Activated CD8-positive, alpha-beta memory T cell treated with anti-CD3 and anti-CD28 coated beads for 36 hours (primary cell): ENCODE data around the gene STC2. TPM values are rescaled to one million over a fixed set of nuclear protein-coding genes. Genes with fewer than 3 reads are reported as not detected.

Experiments used
- CTCF ChIA-PET: fragments of 350-600 bp; sonication (Branson Sonifier 250); formaldehyde crosslinking; loops from one replicate; lab custom pipeline; 2021; ENCODE audit warnings: antibody characterized with exemption; lab: Charles Lee
- POLR2A ChIA-PET: fragments of 350-600 bp; sonication (Branson Sonifier 250); formaldehyde crosslinking; loops from one replicate; lab custom pipeline; 2021; ENCODE audit warnings: antibody characterized with exemption; lab: Charles Lee
- total RNA-seq, 2 experiments: library from RNA; stranded (reverse); gene quantifications; one replicate each; pipeline ENCODE4 v1.2.3, GENCODE V29; 2021

STC2 gene
- total RNA-seq, 2 experiments from 2014 or later: 13.7 to 13.8 TPM

DNA sequence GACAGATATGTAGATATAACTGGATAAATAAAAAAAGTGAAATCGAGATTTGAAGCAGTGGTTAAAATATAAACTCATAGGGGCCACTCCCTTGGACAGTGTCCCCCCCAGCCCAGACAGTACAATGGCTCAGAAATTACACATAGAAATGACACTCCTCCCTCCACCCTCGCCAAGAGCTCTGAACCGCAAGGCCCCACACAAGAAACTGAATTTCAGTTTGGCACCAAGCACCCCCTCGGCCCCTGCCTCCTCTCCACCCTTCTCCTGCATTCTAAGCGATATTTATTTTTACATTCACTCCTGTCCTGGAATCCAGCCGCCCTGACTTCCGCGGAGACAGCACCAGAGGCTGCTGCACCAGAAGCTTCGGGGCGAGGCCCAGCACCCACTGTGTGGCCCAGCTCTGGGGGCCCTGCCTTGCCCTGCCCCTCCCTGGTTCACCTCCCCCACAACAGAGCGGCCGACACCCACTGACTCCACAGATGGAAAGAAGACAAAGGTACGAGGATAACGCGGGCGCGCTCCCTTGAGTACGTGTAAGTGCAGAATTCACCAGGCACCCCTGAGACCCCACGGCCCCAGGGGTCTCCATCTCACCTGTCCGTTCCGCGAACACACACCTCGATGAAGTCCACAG, 11.0 kb downstream of the STC2 start:
- POLR2A ChIA-PET: no interaction called here

GRCh38 chr5:173316339-173317020, 11.7 kb downstream of the STC2 start:
- ChIA-PET POLR2A (no interaction called here), CTCF (no interaction called here)

More for the DNA sequence above, 11.0 kb downstream of the STC2 start:
- CTCF ChIA-PET: no interaction called here

GRCh38 chr5:173315495-173316338, 12.5 kb downstream of the STC2 start:
- ChIA-PET CTCF (no interaction called here), POLR2A (no interaction called here)

DNA sequence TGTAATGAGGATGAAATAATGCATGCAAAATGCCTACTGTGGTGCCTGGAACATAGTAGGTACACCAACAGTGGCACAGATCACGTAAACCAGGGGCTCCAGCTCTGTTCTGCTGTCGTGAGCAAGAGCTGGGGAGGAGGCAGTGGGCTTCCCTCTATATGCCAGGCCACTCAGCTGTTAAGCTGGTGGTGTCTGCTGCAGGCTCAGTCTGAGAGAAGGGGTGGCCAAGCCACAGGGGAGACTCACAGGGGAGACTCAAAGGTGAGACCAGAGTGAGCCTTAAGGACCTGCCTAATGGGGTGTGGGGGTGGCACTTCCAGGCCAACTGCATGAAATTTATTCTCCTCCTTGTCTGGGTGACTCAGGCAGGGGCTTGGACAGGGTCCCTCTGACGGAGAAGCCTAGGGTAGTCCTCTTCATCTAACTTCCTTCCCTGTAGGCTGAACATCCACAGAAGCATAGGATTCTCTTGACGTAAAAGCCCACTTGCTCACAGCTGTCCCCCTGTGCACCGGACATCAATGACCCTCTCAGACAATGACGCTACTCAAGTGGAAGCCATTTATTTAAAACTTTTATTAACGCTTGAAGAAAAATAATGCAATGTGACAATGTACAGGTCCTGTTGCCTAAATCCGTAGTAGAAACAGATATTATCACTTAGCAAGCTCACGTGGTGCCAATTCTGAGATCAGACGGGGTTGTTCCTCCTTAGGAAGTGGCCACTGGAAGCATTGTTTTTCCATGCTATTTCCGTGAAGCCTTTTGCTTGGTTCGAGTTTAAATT, 13.9 kb downstream of the STC2 start:
- ChIA-PET CTCF (interaction anchor here (0.6 kb wide), 1 partner anchor 289 kb away, joined by 3 read pairs; no protein-coding TSS in a partner anchor), POLR2A (interaction anchor here (0.6 kb wide), 1 partner anchor 32 kb away, joined by 7 read pairs; no protein-coding TSS in a partner anchor)

GRCh38 chr5:173313351-173313801, 14.8 kb downstream of the STC2 start:
- ChIA-PET CTCF (interaction anchor here (0.7 kb wide), 1 partner anchor 231 kb away, joined by 3 read pairs; no protein-coding TSS in a partner anchor), POLR2A (interaction anchor here (0.6 kb wide), 1 partner anchor 31 kb away, joined by 7 read pairs; no protein-coding TSS in a partner anchor)

DNA sequence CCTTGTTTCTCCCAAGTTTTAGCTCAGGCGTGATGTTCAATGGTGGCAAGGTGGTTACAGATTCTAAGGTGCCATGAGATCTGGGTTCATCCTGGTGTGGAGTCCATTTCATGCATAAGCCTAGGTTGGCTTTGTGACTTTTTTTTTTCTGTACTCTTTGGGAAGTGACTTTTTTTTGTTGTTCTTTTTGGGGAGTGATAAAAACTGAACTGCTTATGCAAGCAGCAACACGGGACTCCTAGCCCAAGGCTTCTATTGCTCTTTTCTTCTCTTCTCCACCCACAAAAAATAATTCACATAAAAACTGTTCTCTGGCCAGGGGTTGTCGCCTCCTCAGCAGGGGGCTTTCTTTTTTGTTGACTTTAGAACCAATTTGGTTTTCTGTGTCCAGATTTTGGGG, 15.4 kb downstream of the STC2 start:
- POLR2A ChIA-PET: no interaction called here
- CTCF ChIA-PET: interaction anchor here (0.7 kb wide), 1 partner anchor 231 kb away, joined by 3 read pairs; no protein-coding TSS in a partner anchor

DNA sequence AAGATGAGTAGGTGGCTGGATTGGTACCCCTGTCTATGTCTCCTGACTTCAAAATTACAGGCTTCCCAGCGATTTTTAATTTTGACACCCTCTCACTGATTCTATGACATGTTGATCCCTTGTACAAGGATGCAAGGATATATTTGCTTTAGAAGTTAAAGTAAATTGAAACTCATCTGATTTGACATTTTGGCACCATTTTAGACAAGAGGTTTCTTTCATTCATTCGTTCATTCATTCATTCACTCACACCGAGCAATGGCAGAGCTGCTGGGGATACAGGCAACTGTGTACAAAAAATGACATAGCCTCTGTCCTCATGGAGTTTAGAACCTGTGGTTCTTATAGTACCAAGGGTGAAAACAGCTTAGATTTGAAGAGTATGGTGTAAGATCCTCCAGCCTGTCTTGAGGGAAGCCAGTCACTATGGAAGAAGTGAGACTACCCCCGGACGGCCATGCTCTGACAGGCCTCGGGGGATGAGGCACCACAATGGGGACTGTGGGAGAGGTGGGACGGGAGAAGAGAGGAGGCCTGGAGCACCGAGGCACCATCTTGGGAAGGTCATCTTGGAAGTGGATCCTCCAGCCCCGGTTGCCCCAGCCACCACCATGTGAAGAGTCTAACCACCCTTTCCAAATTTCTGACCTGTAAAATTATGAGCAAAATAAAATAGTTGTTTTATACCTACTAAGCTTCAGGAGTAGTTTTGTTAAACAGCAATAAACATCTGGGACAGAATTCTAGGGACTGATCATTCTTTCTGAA, 16.2 kb downstream of the STC2 start:
- CTCF ChIA-PET: interaction anchor here (1.4 kb wide), 1 partner anchor 20 kb away, joined by 6 read pairs; no protein-coding TSS in a partner anchor
- POLR2A ChIA-PET: no interaction called here

DNA sequence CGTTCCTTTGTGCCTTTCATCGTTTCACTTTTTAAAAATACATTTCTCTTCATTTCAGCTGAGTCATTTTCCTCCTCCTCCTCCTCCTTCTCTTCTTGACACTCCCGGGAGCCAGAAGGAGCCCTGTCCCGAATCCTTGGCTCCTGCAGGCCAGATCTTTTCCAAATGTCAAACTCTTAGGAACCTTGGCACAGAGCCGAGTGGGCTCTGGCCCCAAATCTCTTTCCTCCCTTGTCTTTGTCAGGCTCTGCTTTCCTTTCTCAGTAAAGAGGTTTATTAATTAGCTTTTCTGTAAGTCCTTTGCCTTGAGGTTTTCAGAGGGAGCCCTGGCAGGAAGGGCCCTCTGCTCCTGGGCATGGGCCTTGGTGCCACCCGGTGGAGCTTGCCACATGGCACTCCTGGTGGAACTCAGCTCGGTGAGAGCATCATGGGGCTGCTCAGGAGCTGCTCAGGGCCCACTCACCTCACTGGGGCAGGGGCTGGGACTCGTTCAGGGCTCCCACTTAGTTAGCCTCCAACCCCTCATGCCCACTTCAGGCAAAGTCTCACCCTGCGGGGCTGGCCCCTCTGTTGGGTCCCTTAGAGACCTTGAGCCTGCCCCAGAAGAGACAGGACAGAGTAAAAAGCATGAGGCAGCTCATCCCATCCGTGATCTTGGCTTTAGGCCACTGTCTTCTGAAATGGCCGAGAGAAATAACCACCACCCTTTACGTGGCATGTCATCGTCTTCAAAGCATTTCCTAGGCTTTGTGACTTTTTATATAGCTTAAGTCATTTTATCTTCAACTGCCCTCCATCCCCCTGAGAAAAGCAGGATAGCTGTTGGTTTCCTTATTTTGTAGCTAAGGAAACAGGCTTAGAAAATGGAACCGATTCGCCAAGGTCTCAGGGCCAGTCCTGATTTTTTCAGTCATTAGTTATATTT, 17.1 kb downstream of the STC2 start:
- ChIA-PET POLR2A (no interaction called here), CTCF (interaction anchor here (1.4 kb wide), 1 partner anchor 21 kb away, joined by 6 read pairs; no protein-coding TSS in a partner anchor)

- ChIA-PET CTCF (no interaction called here), POLR2A (no interaction called here)
Measured at GRCh38 chr5:173310218-173310769, 17.9 kb downstream of the STC2 start.

DNA sequence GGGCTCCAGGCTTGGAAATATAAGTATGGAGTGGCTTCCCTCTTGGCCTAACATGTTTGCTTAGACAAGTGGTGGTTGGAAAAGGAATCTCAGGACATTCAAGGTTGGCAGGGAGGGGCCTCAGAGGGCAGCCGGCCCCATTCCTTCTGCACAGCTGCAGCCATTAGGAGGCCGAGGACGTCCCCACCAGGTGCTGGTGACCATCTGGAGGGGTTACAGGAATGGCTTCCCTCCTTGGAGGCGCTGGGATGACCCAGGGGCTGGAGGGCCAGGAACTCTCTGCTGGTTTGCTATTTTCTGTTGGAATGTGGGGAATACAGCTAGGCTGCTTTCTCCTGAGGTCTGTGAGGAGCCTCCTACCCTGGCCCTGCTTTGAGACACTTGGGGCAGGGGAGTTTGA, 18.5 kb downstream of the STC2 start:
- POLR2A ChIA-PET: no interaction called here
- CTCF ChIA-PET: no interaction called here

GRCh38 chr5:173308226-173308625, 20.0 kb downstream of the STC2 start:
- ChIA-PET POLR2A (no interaction called here), CTCF (no interaction called here)

DNA sequence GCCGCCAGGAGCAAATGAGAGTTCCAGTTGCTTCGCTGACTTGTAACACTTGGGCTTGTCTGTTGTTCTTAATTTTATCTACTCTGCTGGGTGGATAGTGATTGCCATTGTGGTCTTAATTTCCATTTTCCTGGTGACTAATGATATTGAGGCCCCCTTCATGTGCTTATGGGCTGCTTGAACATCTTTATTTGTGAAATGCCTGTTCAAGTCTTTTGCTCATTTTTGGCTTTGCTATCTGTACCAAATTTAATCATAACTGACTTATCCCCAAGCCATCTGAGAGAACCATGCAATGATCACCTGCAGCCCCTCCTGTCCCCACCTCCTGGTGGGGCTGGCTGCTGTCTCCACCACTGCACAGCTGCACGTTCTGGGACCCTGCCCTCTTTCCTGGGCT, 20.5 kb downstream of the STC2 start:
- CTCF ChIA-PET: no interaction called here
- POLR2A ChIA-PET: no interaction called here

- ChIA-PET CTCF (interaction anchor here (4.4 kb wide), 1 partner anchor 13 kb away, joined by 15 read pairs; no protein-coding TSS in a partner anchor), POLR2A (no interaction called here)
Measured at GRCh38 chr5:173306695-173307094, 21.5 kb downstream of the STC2 start.

GRCh38 chr5:173304591-173304988, 23.6 kb downstream of the STC2 start:
- POLR2A ChIA-PET: no interaction called here
- CTCF ChIA-PET: interaction anchor here (4.4 kb wide), 1 partner anchor 11 kb away, joined by 15 read pairs; no protein-coding TSS in a partner anchor

- ChIA-PET CTCF (interaction anchor here (4.4 kb wide), 1 partner anchor 10 kb away, joined by 15 read pairs; no protein-coding TSS in a partner anchor), POLR2A (no interaction called here)
Measured at GRCh38 chr5:173303878-173304590, 24.2 kb downstream of the STC2 start.
